HEK293T (cell line): Measurements from ENCODE around the gene TLN1.

Experiments used
- ARNT ChIP-seq: fragments of 450-650 bp; IDR thresholded peaks from 2 replicates; pipeline ENCODE4 v1.6.1; 2017; ENCODE audit warnings: mild to moderate bottlenecking
- BHLHE40 ChIP-seq: fragments of 450-650 bp; IDR thresholded peaks from 2 replicates; pipeline ENCODE4 v1.6.1; 2016; ENCODE audit warnings: mild to moderate bottlenecking, moderate library complexity, borderline replicate concordance
- FOXA1 ChIP-seq: fragments of 450-650 bp; IDR thresholded peaks from 2 replicates; pipeline ENCODE4 v1.6.1; 2016; ENCODE audit warnings: mild to moderate bottlenecking
- HDGF ChIP-seq: fragments of 450-650 bp; IDR thresholded peaks from 2 replicates; pipeline ENCODE4 v1.6.1; 2017; ENCODE audit warnings: antibody characterized with exemption, borderline replicate concordance
- SP1 ChIP-seq: fragments of 450-650 bp; IDR thresholded peaks from 2 replicates; pipeline ENCODE4 v1.6.1; 2017
- SUZ12 ChIP-seq: fragments of 450-650 bp; IDR thresholded peaks from 2 replicates; pipeline ENCODE4 v1.6.1; 2016; ENCODE audit warnings: mild to moderate bottlenecking
- TARDBP ChIP-seq: fragments of 450-650 bp; IDR thresholded peaks from 2 replicates; pipeline ENCODE4 v1.6.1; 2016

GRCh38 chr9:35689542-35690293, 42.3 kb downstream of the TLN1 start, which contains the start of gene TPM2:
- TF ChIP-seq FOXA1 (no peak), ARNT (no peak), TARDBP (no peak), SP1 (no peak), BHLHE40 (no peak), SUZ12 (no peak), HDGF (no peak)
